HG02610 (cell line): ENCODE measurements around the gene FUT1.
"Not testable (repeated sequence)": the region's sequence is repeated elsewhere in the genome, so short reads cannot be mapped to it uniquely, and the experiment has no call there.

Experiments
- ATAC-seq: cut with Tn5 transposase; IDR thresholded peaks from one replicate; pipeline ENCODE4 v1.9.1; 2021; ENCODE audit warnings: mild to moderate bottlenecking, moderate library complexity; ENCODE audit not compliant: unreplicated experiment

FUT1 gene

GRCh38 chr19:48768994-48769713, 16.7 kb upstream of the FUT1 start:
- ATAC-seq = no peak

GRCh38 chr19:48768171-48768753, 15.8 kb upstream of the FUT1 start:
- ATAC-seq = not testable (repeated sequence)

GRCh38 chr19:48765816-48766215, 13.4 kb upstream of the FUT1 start:
- ATAC-seq = not testable (repeated sequence)

GRCh38 chr19:48760504-48761205, 8.2 kb upstream of the FUT1 start:
- ATAC-seq = no peak

GRCh38 chr19:48757741-48758144, 5.3 kb upstream of the FUT1 start:
- no peak for ATAC-seq

- no peak for ATAC-seq
Observed at GRCh38 chr19:48757089-48757675, 4.7 kb upstream of the FUT1 start.

- no peak for ATAC-seq
Observed at GRCh38 chr19:48756686-48757085, 4.2 kb upstream of the FUT1 start.

- no peak for ATAC-seq
Observed at GRCh38 chr19:48756212-48756611, 3.8 kb upstream of the FUT1 start.

- no peak for ATAC-seq
Observed at GRCh38 chr19:48755787-48756186, 3.3 kb upstream of the FUT1 start.

- ATAC-seq = no peak
Observed at GRCh38 chr19:48755084-48755641, 2.7 kb upstream of the FUT1 start, which contains the start of gene FGF21. Gene FGF21 (plus strand): TSS chr19:48755524. CDS start chr19:48756237, 713 bp downstream.

- no peak for ATAC-seq
Observed at GRCh38 chr19:48751845-48752495, 471 bp downstream of the FUT1 start.

- ATAC-seq = no peak
Observed at GRCh38 chr19:48750771-48751504, 1.5 kb downstream of the FUT1 start.

- no peak for ATAC-seq
Observed at GRCh38 chr19:48750351-48750750, 2.1 kb downstream of the FUT1 start.

- ATAC-seq = no peak
Observed at GRCh38 chr19:48749571-48750198, 2.8 kb downstream of the FUT1 start.

GRCh38 chr19:48746738-48747575, 5.5 kb downstream of the FUT1 start, which contains the start of gene IZUMO1:
Gene IZUMO1 (minus strand): TSS chr19:48746909. CDS start chr19:48745859, 1,050 bp downstream.
- no peak for ATAC-seq

- ATAC-seq = no peak
Observed at GRCh38 chr19:48746110-48746509, 6.3 kb downstream of the FUT1 start.

GRCh38 chr19:48745208-48745995, 7.0 kb downstream of the FUT1 start:
- ATAC-seq = no peak

GRCh38 chr19:48742096-48742495, 10.3 kb downstream of the FUT1 start:
- ATAC-seq = no peak
